ENCODE results near the gene SBF2.
"Not testable (repeated sequence)": the region's sequence is repeated elsewhere in the genome, so short reads cannot be mapped to it uniquely, and the experiment has no call there.

Gene SBF2

DNA sequence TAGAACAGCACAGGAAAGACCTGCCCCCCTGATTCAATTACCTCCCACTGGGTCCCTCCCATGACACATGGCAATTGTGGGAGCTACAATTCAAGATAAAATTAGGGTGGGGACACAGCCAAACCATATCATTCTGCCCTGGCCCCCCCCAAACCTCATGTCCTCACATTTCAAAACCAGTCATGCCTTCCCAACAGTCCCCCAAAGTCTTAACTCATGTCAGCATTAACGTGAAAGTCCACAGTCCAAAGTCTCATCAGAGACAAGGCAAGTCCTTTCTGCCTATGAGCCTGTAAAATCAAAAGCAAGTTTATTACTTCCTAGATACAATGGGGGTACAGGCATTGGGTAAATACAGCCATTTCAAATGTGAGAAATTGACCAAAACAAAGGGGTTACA, 159.8 kb downstream of the SBF2 start:
- H3K27ac Mint-ChIP-seq; intact Hi-C loops (cut with micrococcal nuclease); H3K27me3 Mint-ChIP-seq; H3K4me1 Mint-ChIP-seq (ENCODE audit: low read depth); H3K4me3 Mint-ChIP-seq: not testable (repeated sequence)
- Mint-ChIP-seq H3K9me3 (peaks cover 20% of the 10 kb centered on the region), H3K36me3 (ENCODE audit: low read depth) (peaks cover 39% of the 10 kb centered on the region)

GRCh38 chr11:10133251-10133650, 160.8 kb downstream of the SBF2 start:
- H3K27me3 Mint-ChIP-seq; H3K4me3 Mint-ChIP-seq; H3K27ac Mint-ChIP-seq; intact Hi-C loops (cut with micrococcal nuclease); H3K4me1 Mint-ChIP-seq (ENCODE audit: low read depth): not testable (repeated sequence)
- Mint-ChIP-seq H3K36me3 (ENCODE audit: low read depth) (peaks cover 39% of the 10 kb centered on the region), H3K9me3 (peaks cover 20% of the 10 kb centered on the region)

DNA sequence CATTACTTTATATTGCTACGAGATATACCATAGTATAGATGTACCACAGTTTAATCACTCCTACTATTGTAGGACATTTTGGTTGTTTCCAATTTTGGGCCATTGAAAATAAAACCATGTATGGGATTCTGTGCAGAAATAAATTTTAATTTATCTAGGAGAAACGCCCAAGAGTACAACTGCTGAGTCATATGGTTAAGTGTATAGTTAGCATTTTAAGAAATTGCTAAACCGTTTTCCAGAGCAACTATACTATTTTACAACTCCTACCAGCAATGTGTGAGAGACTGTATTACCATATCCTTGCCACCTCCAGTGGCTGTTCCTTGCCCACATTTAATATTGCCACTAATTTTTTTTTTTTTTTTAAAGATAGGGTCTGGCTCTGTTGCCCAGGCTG, 163.1 kb downstream of the SBF2 start:
- Mint-ChIP-seq H3K4me1 (ENCODE audit: low read depth) (peaks cover 15% of the 10 kb centered on the region), H3K27ac (no peak overlapping the region), H3K4me3 (no peak overlapping the region), H3K36me3 (ENCODE audit: low read depth) (peaks cover 38% of the 10 kb centered on the region), H3K27me3 (no peaks in the 10 kb centered on the region), H3K9me3 (peaks cover 17% of the 10 kb centered on the region)
- intact Hi-C loops (cut with micrococcal nuclease) = no loop called here

DNA sequence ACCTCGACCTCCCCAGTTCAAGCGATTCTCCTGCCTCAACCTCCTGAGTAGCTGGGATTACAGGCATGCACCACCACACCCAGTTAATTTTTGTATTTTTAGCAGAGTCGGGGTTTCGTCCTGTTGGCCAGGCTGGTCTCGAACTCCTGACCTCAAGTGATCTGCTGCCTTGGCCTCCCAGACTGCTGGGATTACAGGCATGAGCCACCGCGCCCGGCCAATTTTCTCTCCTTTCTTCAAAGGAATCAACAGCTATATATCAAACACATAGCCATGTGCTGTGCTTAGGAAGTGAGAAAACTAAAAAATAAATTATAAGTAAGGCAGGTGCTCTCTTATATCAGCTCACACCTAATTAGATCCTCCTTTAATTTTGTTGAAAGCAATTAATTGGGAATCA, 164.8 kb downstream of the SBF2 start:
- H3K27me3 Mint-ChIP-seq; intact Hi-C loops (cut with micrococcal nuclease); H3K4me3 Mint-ChIP-seq; H3K27ac Mint-ChIP-seq; H3K9me3 Mint-ChIP-seq: not testable (repeated sequence)
- peaks cover 22% of the 10 kb centered on the region for H3K36me3 Mint-ChIP-seq (ENCODE audit: low read depth)
- H3K4me1 Mint-ChIP-seq (ENCODE audit: low read depth) = peaks cover 15% of the 10 kb centered on the region

DNA sequence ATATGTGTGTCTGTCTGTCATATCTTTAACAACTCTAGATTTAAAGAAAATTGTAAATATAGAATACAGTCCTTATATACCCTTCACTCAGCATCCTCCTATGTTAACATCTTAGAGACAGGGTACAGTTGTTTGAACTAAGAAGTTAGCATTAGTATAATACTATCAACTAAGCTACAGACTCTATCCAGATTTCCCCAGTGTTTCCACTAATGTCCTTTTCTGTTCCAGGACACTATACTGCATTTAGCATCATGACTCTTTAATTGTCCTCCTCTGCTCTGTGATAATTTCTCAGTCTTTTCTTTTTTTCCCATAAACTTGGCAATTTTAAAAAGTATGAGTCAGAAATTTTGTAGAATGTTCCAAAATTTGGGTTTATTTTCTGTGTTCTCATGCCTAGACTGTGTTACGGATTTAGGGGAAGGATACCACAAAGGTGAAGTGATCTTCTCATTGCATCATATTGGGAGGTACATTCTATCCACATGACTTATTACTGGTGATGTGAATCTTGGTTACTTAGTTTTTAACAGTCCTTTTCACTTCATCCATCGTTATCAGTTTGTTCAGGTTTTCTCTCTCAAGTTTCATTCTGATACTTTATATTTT, 168.4 kb downstream of the SBF2 start:
- Mint-ChIP-seq H3K27me3 (no peaks in the 10 kb centered on the region), H3K4me3 (no peak overlapping the region), H3K9me3 (no peaks in the 10 kb centered on the region), H3K4me1 (ENCODE audit: low read depth) (peaks cover 21% of the 10 kb centered on the region), H3K36me3 (ENCODE audit: low read depth) (no peaks in the 10 kb centered on the region), H3K27ac (no peak overlapping the region)
- intact Hi-C loops (cut with micrococcal nuclease) = loop anchor here (1.0 kb wide), 1 partner anchor 41 kb away; no protein-coding TSS in a partner anchor

- H3K4me3 Mint-ChIP-seq = peak overlapping the region; percentile 20
- no peaks in the 10 kb centered on the region for H3K9me3 Mint-ChIP-seq
- no peaks in the 10 kb centered on the region for H3K36me3 Mint-ChIP-seq (ENCODE audit: low read depth)
- intact Hi-C loops (cut with micrococcal nuclease) = no loop called here
- H3K27me3 Mint-ChIP-seq = no peaks in the 10 kb centered on the region
- H3K4me1 Mint-ChIP-seq (ENCODE audit: low read depth) = peaks cover 27% of the 10 kb centered on the region
- no peak overlapping the region for H3K27ac Mint-ChIP-seq
Measured at GRCh38 chr11:10122326-10123197, 171.5 kb downstream of the SBF2 start.

DNA sequence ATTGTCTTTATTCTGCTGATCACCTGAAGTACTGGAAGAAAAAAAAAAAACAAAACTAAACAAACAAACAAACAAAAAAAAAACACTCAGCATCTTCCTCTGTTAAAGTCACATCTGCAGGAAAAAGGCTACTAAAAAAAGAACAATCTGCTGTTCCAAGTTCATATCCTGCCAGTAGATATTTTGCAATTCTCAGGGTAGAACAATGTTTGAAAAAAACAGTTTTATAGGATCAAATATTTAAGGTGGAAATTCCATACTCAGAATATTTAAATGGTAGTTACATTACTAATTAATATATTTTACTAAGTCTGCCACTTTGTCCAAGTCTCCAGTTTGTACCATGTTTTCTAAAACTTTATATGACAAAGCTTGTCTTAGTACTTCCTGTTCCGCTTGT, 175.2 kb downstream of the SBF2 start:
- Mint-ChIP-seq H3K9me3 (no peaks in the 10 kb centered on the region), H3K27ac (no peak overlapping the region), H3K36me3 (ENCODE audit: low read depth) (no peaks in the 10 kb centered on the region), H3K27me3 (no peaks in the 10 kb centered on the region), H3K4me1 (ENCODE audit: low read depth) (peaks cover 12% of the 10 kb centered on the region), H3K4me3 (no peak overlapping the region)
- intact Hi-C loops (cut with micrococcal nuclease) = no loop called here

- H3K4me1 Mint-ChIP-seq (ENCODE audit: low read depth) = peaks cover 8% of the 10 kb centered on the region
- intact Hi-C loops (cut with micrococcal nuclease) = no loop called here
- no peaks in the 10 kb centered on the region for H3K27me3 Mint-ChIP-seq
- no peaks in the 10 kb centered on the region for H3K36me3 Mint-ChIP-seq (ENCODE audit: low read depth)
- H3K9me3 Mint-ChIP-seq = no peaks in the 10 kb centered on the region
- no peak overlapping the region for H3K4me3 Mint-ChIP-seq
- H3K27ac Mint-ChIP-seq = no peak overlapping the region
Measured at GRCh38 chr11:10117709-10118351, 176.2 kb downstream of the SBF2 start.

- peaks cover 9% of the 10 kb centered on the region for H3K9me3 Mint-ChIP-seq
- peaks cover 6% of the 10 kb centered on the region for H3K4me1 Mint-ChIP-seq (ENCODE audit: low read depth)
- H3K4me3 Mint-ChIP-seq = no peak overlapping the region
- H3K27me3 Mint-ChIP-seq = no peaks in the 10 kb centered on the region
- H3K36me3 Mint-ChIP-seq (ENCODE audit: low read depth) = peaks cover 7% of the 10 kb centered on the region
- intact Hi-C loops (cut with micrococcal nuclease) = no loop called here
- no peak overlapping the region for H3K27ac Mint-ChIP-seq
Measured at GRCh38 chr11:10116588-10116987, 177.4 kb downstream of the SBF2 start.

- Mint-ChIP-seq H3K4me1 (ENCODE audit: low read depth) (peaks cover 2% of the 10 kb centered on the region), H3K36me3 (ENCODE audit: low read depth) (peaks cover 7% of the 10 kb centered on the region), H3K9me3 (peaks cover 9% of the 10 kb centered on the region), H3K27me3 (no peaks in the 10 kb centered on the region), H3K27ac (no peak overlapping the region), H3K4me3 (no peak overlapping the region)
- intact Hi-C loops (cut with micrococcal nuclease) = no loop called here
Measured at GRCh38 chr11:10114593-10115404, 179.2 kb downstream of the SBF2 start.

GRCh38 chr11:10113852-10114251, 180.2 kb downstream of the SBF2 start:
- Mint-ChIP-seq H3K4me3 (no peak overlapping the region), H3K27ac (no peak overlapping the region), H3K9me3 (peaks cover 9% of the 10 kb centered on the region), H3K4me1 (ENCODE audit: low read depth) (no peaks in the 10 kb centered on the region), H3K27me3 (no peaks in the 10 kb centered on the region), H3K36me3 (ENCODE audit: low read depth) (peaks cover 7% of the 10 kb centered on the region)
- intact Hi-C loops (cut with micrococcal nuclease) = no loop called here

DNA sequence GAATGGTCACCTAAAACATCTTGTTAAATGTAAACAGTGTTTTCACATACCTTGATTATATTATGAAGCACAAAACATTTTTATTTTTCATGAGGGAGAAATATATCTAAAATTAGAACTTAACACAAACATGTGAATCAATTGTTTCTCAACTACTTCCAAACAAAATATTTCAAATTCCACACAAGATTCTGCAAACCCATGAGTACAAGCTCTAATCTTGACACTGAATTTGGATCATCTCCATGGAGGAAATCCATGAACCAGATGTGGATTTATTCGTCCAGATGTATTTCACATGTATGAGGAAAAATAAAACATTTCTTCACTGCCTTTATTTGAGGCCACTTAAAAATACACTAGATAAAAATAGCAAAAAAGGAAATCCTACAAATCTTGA, 184.2 kb downstream of the SBF2 start:
- peaks cover 9% of the 10 kb centered on the region for H3K9me3 Mint-ChIP-seq
- peaks cover 7% of the 10 kb centered on the region for H3K36me3 Mint-ChIP-seq (ENCODE audit: low read depth)
- H3K27ac Mint-ChIP-seq = no peak overlapping the region
- no peak overlapping the region for H3K4me3 Mint-ChIP-seq
- no peaks in the 10 kb centered on the region for H3K27me3 Mint-ChIP-seq
- no peaks in the 10 kb centered on the region for H3K4me1 Mint-ChIP-seq (ENCODE audit: low read depth)
- intact Hi-C loops (cut with micrococcal nuclease) = no loop called here

DNA sequence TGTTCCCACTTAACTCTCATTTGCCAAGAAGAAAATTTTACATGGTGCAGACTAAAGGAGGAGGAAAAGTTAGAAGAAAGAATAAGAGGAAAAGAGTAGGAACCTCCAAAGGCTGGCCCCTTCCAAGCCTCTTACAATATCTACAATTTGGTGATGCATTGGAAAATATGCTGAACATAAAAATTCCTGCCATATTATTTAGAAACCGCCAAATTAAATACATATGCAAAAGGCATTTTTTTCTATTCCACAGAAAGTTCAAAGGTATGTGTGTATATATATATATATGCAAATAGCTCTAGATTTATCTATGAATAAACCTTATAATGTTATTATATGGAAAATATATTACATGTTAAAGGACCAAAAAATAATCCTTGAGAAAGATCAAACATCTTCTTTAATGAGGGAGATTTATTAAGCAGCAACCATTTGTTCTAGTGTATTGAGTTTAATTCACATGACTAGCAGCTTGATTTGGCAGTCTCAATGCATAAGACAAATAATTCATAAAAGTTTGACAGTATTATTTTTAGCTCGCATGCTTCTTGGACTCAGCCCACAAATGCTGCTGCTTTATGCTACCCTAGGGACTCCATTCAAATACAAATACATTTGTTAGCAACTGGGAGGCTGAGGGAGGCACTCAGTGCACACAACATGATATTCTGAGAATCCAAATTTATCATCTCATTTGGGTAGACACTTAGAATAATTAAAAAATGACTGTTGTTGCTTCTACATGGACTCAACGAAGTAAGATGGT, 184.9 kb downstream of the SBF2 start:
- peaks cover 9% of the 10 kb centered on the region for H3K9me3 Mint-ChIP-seq

More for the DNA sequence above, 184.9 kb downstream of the SBF2 start:
- Mint-ChIP-seq H3K4me3 (no peak overlapping the region), H3K27me3 (no peaks in the 10 kb centered on the region), H3K36me3 (ENCODE audit: low read depth) (peaks cover 7% of the 10 kb centered on the region), H3K4me1 (ENCODE audit: low read depth) (no peaks in the 10 kb centered on the region), H3K27ac (no peak overlapping the region)
- intact Hi-C loops (cut with micrococcal nuclease) = no loop called here
